Activated CD8-positive, alpha-beta memory T cell treated with anti-CD3 and anti-CD28 coated beads, Interleukin-2, amount 50 U/mL, for 1 hour (primary cell): ENCODE data around the gene KRTAP25-1.

Source experiments
- DNase-seq: peaks from one replicate; pipeline ENCODE4 v3.0.0-alpha.2; 2020; ENCODE audit errors: extremely low read depth

Gene KRTAP25-1

GRCh38 chr21:30289215-30289614 is at the start of gene KRTAP25-1:
Gene KRTAP25-1, minus strand, starts transcription at chr21:30289514. Its CDS starts 24 bp downstream, at chr21:30289490.
- no peak for DNase-seq

GRCh38 chr21:30338717-30339116 is 49.4 kb upstream of the KRTAP25-1 start:
- no peak for DNase-seq

- no peak for DNase-seq
Observed at GRCh38 chr21:30337772-30338171, 48.5 kb upstream of the KRTAP25-1 start.

DNA sequence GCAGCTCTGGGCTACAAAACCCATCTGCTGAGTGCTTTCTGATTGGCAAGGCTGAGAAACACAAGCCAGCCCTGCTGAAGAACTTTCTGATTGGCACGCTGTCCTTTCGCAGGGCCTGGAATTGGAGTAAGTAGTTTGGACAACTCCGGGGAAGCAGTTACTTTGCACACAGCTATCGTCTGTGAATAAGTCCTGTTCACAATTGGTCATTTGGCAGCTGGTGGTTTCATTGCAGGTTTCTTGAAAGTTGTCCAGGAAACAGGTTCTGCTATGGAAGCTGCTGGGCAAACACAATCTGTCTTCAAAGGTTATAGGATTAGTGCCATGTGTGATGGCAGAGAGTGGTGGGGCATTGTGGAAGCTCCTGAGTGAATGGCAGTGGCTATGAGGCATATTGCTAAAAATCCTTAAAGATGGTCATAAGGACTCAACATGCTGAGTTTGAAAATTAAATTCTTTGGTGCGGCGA is 48.0 kb upstream of the KRTAP25-1 start, which contains the start of gene KRTAP27-1:
KRTAP27-1 (minus strand) TSS at position 419 of the 469 bp plus-strand sequence; CDS start at position 393, 26 bp downstream.
- no peak for DNase-seq

- no peak for DNase-seq
Observed at GRCh38 chr21:30336596-30336995, 47.3 kb upstream of the KRTAP25-1 start.

- DNase-seq = no peak
Observed at GRCh38 chr21:30333736-30334135, 44.4 kb upstream of the KRTAP25-1 start.

GRCh38 chr21:30332681-30333080 is 43.4 kb upstream of the KRTAP25-1 start:
- no peak for DNase-seq

- no peak for DNase-seq
Observed at GRCh38 chr21:30329203-30329875, 40.0 kb upstream of the KRTAP25-1 start.

DNA sequence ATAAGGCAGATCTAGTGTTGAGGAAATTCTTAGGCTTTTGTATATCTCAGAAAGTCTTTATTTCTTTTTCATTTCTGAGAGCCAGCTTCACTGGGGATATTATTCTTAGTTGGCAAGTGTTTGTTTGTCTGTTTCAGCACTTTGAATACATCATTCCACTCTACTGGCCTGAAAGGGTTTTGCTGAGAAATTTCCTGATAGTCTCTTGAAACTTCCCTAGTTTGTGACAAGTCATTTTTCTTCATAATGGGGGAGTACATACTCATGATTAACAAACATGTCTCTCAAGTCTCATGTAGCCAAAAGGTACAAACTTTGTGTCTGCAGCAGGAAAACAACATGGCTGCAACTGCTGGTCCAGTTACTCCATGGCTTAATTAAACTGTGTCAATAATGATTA is 37.1 kb upstream of the KRTAP25-1 start:
- no peak for DNase-seq

- DNase-seq = no peak
Observed at GRCh38 chr21:30320215-30320614, 30.9 kb upstream of the KRTAP25-1 start, which contains the start of gene KRTAP26-1. Gene KRTAP26-1, minus strand, starts transcription at chr21:30320315. Its CDS starts 280 bp downstream, at chr21:30320035.

DNA sequence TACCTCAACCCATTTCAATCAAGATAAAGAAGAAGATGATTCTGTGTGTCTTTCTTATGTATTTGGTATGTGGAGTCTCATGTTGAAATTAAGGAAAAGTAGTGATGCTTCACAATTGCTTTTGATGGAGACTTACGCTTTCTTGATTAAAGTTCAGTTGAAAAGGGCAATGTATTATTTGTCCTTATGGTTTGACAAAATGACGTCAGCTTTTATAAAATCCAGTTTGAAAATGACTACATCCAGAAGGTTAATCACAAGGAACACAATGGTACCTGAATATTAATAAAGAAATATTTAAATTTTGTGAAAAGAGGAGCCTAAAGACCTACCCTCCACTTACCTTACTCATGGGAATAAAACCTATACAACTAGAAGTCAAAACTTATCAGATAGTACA is 26.4 kb upstream of the KRTAP25-1 start:
- DNase-seq = no peak

GRCh38 chr21:30306884-30307283 is 17.6 kb upstream of the KRTAP25-1 start:
- no peak for DNase-seq

DNA sequence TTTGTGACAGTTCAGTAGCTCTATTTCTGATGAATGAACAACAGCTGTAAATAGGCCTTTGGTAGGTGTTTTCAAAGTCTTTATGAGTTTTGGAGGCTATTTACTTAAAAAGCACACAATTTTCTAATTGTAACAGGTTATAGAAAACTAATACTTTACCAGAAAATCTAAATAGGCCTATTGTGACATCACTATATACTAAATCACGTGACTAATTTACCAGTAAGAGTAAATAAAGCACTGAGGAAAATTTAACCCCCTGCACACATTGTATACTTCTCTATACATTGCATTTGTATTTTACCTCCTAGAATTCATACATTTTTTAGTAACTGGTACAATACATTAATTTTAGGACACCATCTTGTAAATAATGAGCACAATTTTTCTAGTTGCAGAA is 15.8 kb upstream of the KRTAP25-1 start:
- DNase-seq = no peak

DNA sequence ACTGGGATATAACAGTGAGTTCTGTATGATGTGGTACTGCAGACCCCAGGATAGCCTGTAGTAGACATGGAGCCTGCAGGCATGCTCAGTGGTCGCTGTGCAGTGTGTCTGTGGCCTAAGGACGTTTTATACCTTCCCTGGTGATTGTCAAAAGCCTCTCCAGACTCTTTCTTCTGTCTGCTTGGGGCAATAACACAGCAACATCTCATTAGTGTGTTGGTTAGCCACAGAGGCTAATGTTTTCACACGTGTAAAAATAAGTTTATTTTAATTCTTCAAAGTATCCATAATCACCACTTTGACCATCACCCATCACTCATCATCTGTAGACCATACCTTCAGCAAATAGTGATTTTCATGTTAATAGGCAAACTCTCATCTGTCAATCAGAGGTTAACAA is 6.5 kb downstream of the KRTAP25-1 start, which contains the start of gene KRTAP24-1:
KRTAP24-1 (minus strand) TSS at position 101 of the 400 bp plus-strand sequence; CDS start at position 83, 18 bp downstream.
- no peak for DNase-seq

DNA sequence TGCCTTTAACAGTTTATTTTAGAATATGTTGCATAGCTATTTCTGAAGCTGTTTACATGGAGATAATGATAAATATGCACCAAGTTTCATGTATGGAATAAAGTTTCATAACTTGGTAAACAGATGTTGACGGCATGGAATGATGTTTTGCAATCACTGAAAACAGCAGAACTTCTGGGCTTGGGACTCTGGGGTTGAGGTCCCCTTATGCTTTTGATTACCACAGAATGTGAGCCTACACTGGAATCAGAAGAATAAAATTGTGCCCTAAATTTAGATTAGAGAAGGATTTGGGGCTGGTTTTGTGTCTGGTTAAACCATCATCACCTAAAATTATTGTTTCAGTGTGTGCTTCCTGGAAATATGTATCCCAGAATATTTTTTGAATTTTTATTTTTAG is 17.7 kb downstream of the KRTAP25-1 start:
- DNase-seq = no peak

GRCh38 chr21:30271156-30271555 is 18.2 kb downstream of the KRTAP25-1 start:
- DNase-seq = no peak

GRCh38 chr21:30269803-30270530 is 19.3 kb downstream of the KRTAP25-1 start:
- DNase-seq = no peak

GRCh38 chr21:30268608-30269197 is 20.6 kb downstream of the KRTAP25-1 start:
- DNase-seq = no peak

DNA sequence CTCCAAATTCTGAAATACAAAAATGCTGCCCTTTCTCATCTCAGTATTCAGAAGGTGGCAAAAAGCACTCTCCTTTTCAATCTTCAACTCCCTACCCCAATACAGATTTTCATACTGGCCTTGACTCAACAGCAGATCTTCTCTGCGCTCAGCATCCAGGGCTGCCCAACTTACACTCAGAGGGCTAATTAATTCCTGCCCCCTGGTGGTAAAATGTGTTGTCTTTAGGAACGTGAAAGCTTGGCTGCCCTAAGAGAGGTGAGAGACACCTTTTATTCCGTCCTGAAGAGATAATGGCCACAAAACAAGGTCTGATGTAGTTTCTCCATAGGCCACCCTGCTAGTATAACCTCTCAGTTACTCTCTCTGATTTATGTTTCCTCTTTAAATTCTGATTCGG is 31.5 kb downstream of the KRTAP25-1 start:
- no peak for DNase-seq

DNA sequence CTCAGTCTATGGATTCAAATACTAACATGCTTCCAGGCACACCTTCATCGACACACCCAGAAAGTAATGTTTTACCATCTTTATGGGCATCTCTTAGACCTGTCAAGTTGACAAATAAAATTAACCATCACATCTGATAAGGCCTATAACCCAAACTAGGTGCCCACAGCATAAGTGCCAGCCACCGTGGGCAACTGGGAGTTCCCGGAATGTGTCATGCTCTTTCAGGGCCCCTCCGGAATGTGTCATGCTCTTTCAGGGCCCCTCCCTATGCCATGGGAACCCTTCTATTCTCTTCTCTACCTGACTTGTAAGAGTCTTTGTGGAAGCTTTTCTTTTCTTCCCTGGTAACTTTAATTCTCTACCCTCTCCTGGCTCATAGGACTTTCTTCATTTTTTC is 33.2 kb downstream of the KRTAP25-1 start:
- no peak for DNase-seq

DNA sequence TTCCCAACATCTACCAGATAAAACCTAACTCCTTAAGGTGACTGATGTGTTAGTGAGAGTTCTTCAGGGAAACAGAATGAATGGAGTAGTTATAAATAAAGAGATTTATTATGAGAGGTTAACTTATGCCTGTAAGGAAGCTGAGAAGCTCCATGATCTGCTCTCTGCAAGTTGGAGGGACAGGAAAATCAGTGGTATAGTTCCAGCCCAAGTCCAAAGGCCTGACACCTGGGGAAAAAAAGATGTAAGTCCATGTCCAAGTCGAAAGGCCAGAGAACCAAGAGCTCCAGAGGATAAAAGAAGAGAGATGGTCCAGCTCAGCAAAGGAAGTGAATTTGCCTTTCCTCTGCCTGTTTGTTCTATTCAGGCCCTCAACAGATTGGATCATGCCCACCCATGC is 33.6 kb downstream of the KRTAP25-1 start:
- no peak for DNase-seq

- no peak for DNase-seq
Observed at GRCh38 chr21:30251781-30252180, 37.5 kb downstream of the KRTAP25-1 start.
